Thoracic aorta (tissue), 2 donors: Measurements from ENCODE around the gene NPAS3. TPM values are rescaled to one million over a fixed set of nuclear protein-coding genes. Genes with fewer than 3 reads are reported as not detected.

Source experiments
- ATAC-seq: fragments of 150-250 bp; one replicate; pipeline ENCODE4 v1.8.0; 2017; ENCODE audit warnings: low read depth; ENCODE audit not compliant: insufficient number of reproducible peaks, low FRiP score
- DNase-seq: peaks from one replicate; pipeline ENCODE4 v3.0.0-alpha.2; 2020; ENCODE audit warnings: low spot score
- H3K27ac ChIP-seq, 2 donors: fragments of 200-600 bp; sonication (generic); 1 replicate in 1 of 2; 2 replicates in 1 of 2; pipeline ENCODE4 v1.5.1; 2016; ENCODE audit warnings: mild to moderate bottlenecking in 2 of 2, moderate library complexity in 2 of 2
- H3K27me3 ChIP-seq: fragments of 200-600 bp; sonication (generic); replicated peaks from 2 replicates; pipeline ENCODE4 v1.6.0; 2016; ENCODE audit warnings: mild to moderate bottlenecking; ENCODE audit not compliant: insufficient read depth
- H3K36me3 ChIP-seq: fragments of 200-600 bp; sonication (generic); one replicate; pipeline ENCODE4 v1.5.1; 2016
- H3K4me1 ChIP-seq, 2 donors: fragments of 200-600 bp; sonication (generic); 1 replicate in 1 of 2; 2 replicates in 1 of 2; pipeline versions ENCODE4 v1.5.1 to v1.6.0; 2016; ENCODE audit warnings: low read depth in 2 of 2, mild to moderate bottlenecking in 1 of 2; ENCODE audit not compliant: control insufficient read depth in 1 of 2
- H3K4me3 ChIP-seq: fragments of 200-600 bp; sonication (generic); 2 replicates; pipeline ENCODE4 v1.5.1; 2016; ENCODE audit warnings: mild to moderate bottlenecking
- H3K9me3 ChIP-seq: fragments of 200-600 bp; sonication (generic); 2 replicates; pipeline ENCODE4 v1.5.1; 2016
- CTCF ChIP-seq: fragments of 200-600 bp; sonication (generic); IDR thresholded peaks from one replicate; pipeline ENCODE4 v1.5.1; 2019; ENCODE audit warnings: antibody characterized with exemption
- total RNA-seq, 2 donors: library from RNA; depleted of rRNA; stranded (reverse); fragments of >200 nt; gene quantifications; one replicate each; pipeline versions ENCODE4 v1.1.0 to v1.2.3, GENCODE V29; 2016

NPAS3 gene
- total RNA-seq, 2 donors from 2014 or later = 1.1 TPM; not detected in 1

- H3K27me3 ChIP-seq = no peaks in the 10 kb centered on the region
- no peak overlapping the region for H3K4me3 ChIP-seq
- no peak for DNase-seq
- H3K4me1 ChIP-seq = no peaks in the 10 kb centered on the region
- no peak for TF ChIP-seq CTCF
- no peaks in the 10 kb centered on the region for H3K36me3 ChIP-seq
- no peaks in the 10 kb centered on the region for H3K9me3 ChIP-seq
- no peak for ATAC-seq
- H3K27ac ChIP-seq = no peak overlapping the region
Measured at GRCh38 chr14:33309106-33309505, 370.4 kb downstream of the NPAS3 start.

GRCh38 chr14:33315217-33315616 lies 376.5 kb downstream of the NPAS3 start:
- ATAC-seq = no peak
- no peak for DNase-seq
- no peaks in the 10 kb centered on the region for H3K36me3 ChIP-seq
- H3K27ac ChIP-seq = no peak overlapping the region
- no peaks in the 10 kb centered on the region for H3K27me3 ChIP-seq
- H3K4me1 ChIP-seq = no peaks in the 10 kb centered on the region
- no peak for TF ChIP-seq CTCF
- H3K9me3 ChIP-seq = no peaks in the 10 kb centered on the region
- H3K4me3 ChIP-seq = no peak overlapping the region

GRCh38 chr14:33315721-33316120 lies 377.0 kb downstream of the NPAS3 start:
- TF ChIP-seq CTCF = no peak
- ATAC-seq (no peak), DNase-seq (no peak)
- H3K4me1 ChIP-seq = no peaks in the 10 kb centered on the region
- no peak overlapping the region for H3K4me3 ChIP-seq
- H3K36me3 ChIP-seq = no peaks in the 10 kb centered on the region
- H3K9me3 ChIP-seq = no peaks in the 10 kb centered on the region
- H3K27me3 ChIP-seq = no peaks in the 10 kb centered on the region
- no peak overlapping the region for H3K27ac ChIP-seq

- H3K36me3 ChIP-seq = no peaks in the 10 kb centered on the region
- TF ChIP-seq CTCF = no peak
- H3K27me3 ChIP-seq = no peaks in the 10 kb centered on the region
- ATAC-seq = no peak
- no peaks in the 10 kb centered on the region for H3K4me1 ChIP-seq
- no peak overlapping the region for H3K4me3 ChIP-seq
- no peak overlapping the region for H3K27ac ChIP-seq
- DNase-seq = no peak
- no peaks in the 10 kb centered on the region for H3K9me3 ChIP-seq
Measured at GRCh38 chr14:33317675-33318074, 379.0 kb downstream of the NPAS3 start.

GRCh38 chr14:33323979-33324378 lies 385.3 kb downstream of the NPAS3 start:
- Histone ChIP-seq H3K9me3 (no peaks in the 10 kb centered on the region), H3K27me3 (no peaks in the 10 kb centered on the region), H3K27ac (no peak overlapping the region), H3K4me3 (no peak overlapping the region), H3K4me1 (no peaks in the 10 kb centered on the region), H3K36me3 (no peaks in the 10 kb centered on the region)
- ATAC-seq (no peak), DNase-seq (no peak)
- no peak for TF ChIP-seq CTCF
